Measurements from ENCODE around the gene LRRC4C.
"Not testable (repeated sequence)": the region's sequence is repeated elsewhere in the genome, so short reads cannot be mapped to it uniquely, and the experiment has no call there.

Gene LRRC4C

DNA sequence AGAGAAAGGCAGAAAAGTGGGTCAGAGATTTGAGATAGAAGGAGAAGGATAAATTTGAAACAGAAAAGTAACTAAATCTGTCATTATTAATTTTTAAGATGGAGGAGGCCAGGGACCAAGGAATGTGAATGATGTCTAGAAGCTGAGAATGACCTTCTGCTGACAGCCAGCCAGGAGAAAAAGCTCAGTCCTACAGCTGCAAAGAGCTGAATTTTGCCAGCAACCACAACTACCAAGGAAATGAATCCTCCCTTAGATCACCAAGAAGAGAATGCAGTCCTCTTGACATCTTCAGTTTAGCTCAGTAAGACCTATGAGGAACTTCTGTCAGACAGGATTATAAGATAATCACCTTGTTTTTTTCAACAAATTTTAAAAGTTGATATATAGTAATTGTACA lies 538.2 kb downstream of the LRRC4C start:
- no peak for ATAC-seq (ENCODE audit: insufficient read depth, low read depth)

DNA sequence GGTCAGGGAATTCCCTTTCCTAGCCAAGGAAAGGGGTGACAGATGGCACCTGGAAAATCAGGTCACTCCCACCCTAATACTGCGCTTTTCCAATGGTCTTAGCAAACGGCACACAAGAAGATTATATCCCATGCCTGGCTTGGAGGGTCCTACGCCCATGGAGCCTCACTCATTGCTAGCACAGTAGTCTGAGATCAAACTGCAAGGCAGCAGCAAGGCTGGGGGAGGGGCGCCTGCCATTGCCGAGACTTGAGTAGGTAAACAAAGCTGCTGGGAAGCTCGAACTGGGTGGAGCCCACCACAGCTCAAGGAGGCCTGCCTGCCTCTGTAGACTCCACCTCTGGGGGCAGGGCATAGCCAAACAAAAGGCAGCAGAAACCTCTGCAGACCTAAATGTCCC lies 548.7 kb downstream of the LRRC4C start:
- DNase-seq; H3K9ac ChIP-seq (ENCODE audit: low read depth, low read length); ATAC-seq (ENCODE audit: insufficient read depth, low read depth); H3K4me3 ChIP-seq (ENCODE audit: low read depth in 1 of 2, low read length in 2 of 2); H4K20me1 ChIP-seq (ENCODE audit: insufficient read depth, low read length); H3K36me3 ChIP-seq (ENCODE audit: insufficient read depth, low read length); H2AFZ ChIP-seq (ENCODE audit: low read depth, low read length); H3K9me3 ChIP-seq (ENCODE audit: insufficient read depth, low read length, severe bottlenecking); H3K4me1 ChIP-seq (ENCODE audit: insufficient read depth, low read length); H3K27ac ChIP-seq (ENCODE audit: low read length); H3K4me2 ChIP-seq (ENCODE audit: insufficient read depth, low read length); H3K27me3 ChIP-seq (ENCODE audit: insufficient read depth, low read length, poor library complexity); H3K79me2 ChIP-seq (ENCODE audit: insufficient read depth, low read length): not testable (repeated sequence)

More for the DNA sequence above, 538.2 kb downstream of the LRRC4C start:
- no peaks in the 10 kb centered on the region for H3K79me2 ChIP-seq (ENCODE audit: insufficient read depth, low read length)
- H3K4me1 ChIP-seq (ENCODE audit: insufficient read depth, low read length), result no peaks in the 10 kb centered on the region
- no peaks in the 10 kb centered on the region for H3K9me3 ChIP-seq (ENCODE audit: insufficient read depth, low read length, severe bottlenecking)
- no peak for TF ChIP-seq EZH2 (IDR thresholded peaks at IDR 0.05; ENCODE audit: borderline replicate concordance, low read depth, low read length, severe bottlenecking)
- H4K20me1 ChIP-seq (ENCODE audit: insufficient read depth, low read length), result no peaks in the 10 kb centered on the region
- no peak overlapping the region for H3K4me3 ChIP-seq (ENCODE audit: low read depth in 1 of 2, low read length in 2 of 2)
- H3K9ac ChIP-seq (ENCODE audit: low read depth, low read length), result no peak overlapping the region
- no peak overlapping the region for H2AFZ ChIP-seq (ENCODE audit: low read depth, low read length)
- H3K27me3 ChIP-seq (ENCODE audit: insufficient read depth, low read length, poor library complexity), result no peaks in the 10 kb centered on the region
- H3K27ac ChIP-seq (ENCODE audit: low read length), result no peak overlapping the region
- no peak for DNase-seq
- no peaks in the 10 kb centered on the region for H3K36me3 ChIP-seq (ENCODE audit: insufficient read depth, low read length)
- no peak overlapping the region for H3K4me2 ChIP-seq (ENCODE audit: insufficient read depth, low read length)

DNA sequence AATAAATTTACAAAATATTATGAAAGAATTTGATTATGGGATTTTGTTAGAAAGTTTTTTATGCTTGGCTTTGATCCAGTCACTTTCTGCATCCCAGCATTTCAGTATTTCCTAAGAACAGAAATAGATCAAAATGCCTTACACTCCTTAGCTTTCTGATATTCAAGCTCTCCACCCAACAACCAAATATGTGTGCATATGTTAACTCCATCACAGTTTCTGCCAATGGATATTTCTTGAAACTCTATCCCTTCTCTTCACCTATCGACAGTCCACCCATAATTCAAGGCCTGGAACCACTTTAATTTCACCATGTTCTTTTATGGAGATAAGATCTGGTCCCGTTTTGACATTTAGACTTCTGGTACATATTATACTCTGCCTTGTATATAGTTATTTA lies 565.0 kb downstream of the LRRC4C start:
- Histone ChIP-seq H3K27me3 (ENCODE audit: insufficient read depth, low read length, poor library complexity) (no peaks in the 10 kb centered on the region), H4K20me1 (ENCODE audit: insufficient read depth, low read length) (no peaks in the 10 kb centered on the region), H3K9ac (ENCODE audit: low read depth, low read length) (no peak overlapping the region), H3K4me3 (ENCODE audit: low read depth in 1 of 2, low read length in 2 of 2) (no peak overlapping the region), H2AFZ (ENCODE audit: low read depth, low read length) (no peak overlapping the region), H3K36me3 (ENCODE audit: insufficient read depth, low read length) (no peaks in the 10 kb centered on the region), H3K27ac (ENCODE audit: low read length) (no peak overlapping the region), H3K9me3 (ENCODE audit: insufficient read depth, low read length, severe bottlenecking) (no peaks in the 10 kb centered on the region), H3K79me2 (ENCODE audit: insufficient read depth, low read length) (no peaks in the 10 kb centered on the region), H3K4me2 (ENCODE audit: insufficient read depth, low read length) (no peak overlapping the region), H3K4me1 (ENCODE audit: insufficient read depth, low read length) (no peaks in the 10 kb centered on the region)
- TF ChIP-seq EZH2 (IDR thresholded peaks at IDR 0.05; ENCODE audit: borderline replicate concordance, low read depth, low read length, severe bottlenecking), result no peak
- TF ChIP-seq, protein P1, sequence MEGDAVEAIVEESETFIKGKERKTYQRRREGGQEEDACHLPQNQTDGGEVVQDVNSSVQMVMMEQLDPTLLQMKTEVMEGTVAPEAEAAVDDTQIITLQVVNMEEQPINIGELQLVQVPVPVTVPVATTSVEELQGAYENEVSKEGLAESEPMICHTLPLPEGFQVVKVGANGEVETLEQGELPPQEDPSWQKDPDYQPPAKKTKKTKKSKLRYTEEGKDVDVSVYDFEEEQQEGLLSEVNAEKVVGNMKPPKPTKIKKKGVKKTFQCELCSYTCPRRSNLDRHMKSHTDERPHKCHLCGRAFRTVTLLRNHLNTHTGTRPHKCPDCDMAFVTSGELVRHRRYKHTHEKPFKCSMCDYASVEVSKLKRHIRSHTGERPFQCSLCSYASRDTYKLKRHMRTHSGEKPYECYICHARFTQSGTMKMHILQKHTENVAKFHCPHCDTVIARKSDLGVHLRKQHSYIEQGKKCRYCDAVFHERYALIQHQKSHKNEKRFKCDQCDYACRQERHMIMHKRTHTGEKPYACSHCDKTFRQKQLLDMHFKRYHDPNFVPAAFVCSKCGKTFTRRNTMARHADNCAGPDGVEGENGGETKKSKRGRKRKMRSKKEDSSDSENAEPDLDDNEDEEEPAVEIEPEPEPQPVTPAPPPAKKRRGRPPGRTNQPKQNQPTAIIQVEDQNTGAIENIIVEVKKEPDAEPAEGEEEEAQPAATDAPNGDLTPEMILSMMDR (IDR thresholded peaks at IDR 0.05; ENCODE audit: borderline replicate concordance, extremely low read depth, low read length, poor library complexity, severe bottlenecking), result no peak
- DNase-seq (no peak), ATAC-seq (ENCODE audit: insufficient read depth, low read depth) (no peak)

DNA sequence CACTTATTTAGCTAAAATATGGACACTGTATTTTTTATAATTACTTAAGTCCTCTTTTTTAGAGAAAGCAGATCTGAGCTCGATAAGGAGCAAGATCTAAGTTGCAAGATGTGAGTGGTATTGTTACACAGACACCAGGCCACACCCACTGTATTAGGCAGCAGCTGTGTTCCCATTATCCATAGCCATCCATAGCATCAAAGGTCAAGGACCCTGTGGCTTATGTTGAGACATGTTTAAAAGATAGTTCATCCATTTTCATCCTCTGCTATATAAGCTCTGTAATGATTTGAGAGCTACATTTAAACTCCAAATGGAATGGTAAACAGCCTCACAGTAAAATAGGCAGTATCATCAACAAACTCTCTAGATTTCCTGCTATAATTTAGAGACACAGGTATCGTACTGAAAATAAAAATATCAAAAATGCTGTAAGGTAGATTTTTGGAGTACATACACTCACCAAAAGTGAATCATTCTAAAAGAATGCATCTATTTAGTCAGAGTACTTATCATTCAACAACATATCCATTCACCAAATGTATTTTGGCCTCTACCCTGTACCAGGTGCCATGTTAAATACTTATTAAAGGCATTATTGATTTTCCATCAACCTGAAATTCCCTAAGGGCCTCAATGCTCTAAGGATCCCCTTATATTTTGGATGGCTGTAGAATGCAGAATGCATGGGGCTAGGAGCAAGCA lies 574.0 kb downstream of the LRRC4C start:
- ATAC-seq (ENCODE audit: insufficient read depth, low read depth) (no peak), DNase-seq (no peak)
- no peak overlapping the region for H3K9ac ChIP-seq (ENCODE audit: low read depth, low read length)
- H3K4me2 ChIP-seq (ENCODE audit: insufficient read depth, low read length), result no peak overlapping the region
- no peak overlapping the region for H2AFZ ChIP-seq (ENCODE audit: low read depth, low read length)
- no peaks in the 10 kb centered on the region for H3K79me2 ChIP-seq (ENCODE audit: insufficient read depth, low read length)
- H3K4me3 ChIP-seq (ENCODE audit: low read depth in 1 of 2, low read length in 2 of 2), result no peak overlapping the region
- no peak overlapping the region for H3K27ac ChIP-seq (ENCODE audit: low read length)
- no peaks in the 10 kb centered on the region for H3K9me3 ChIP-seq (ENCODE audit: insufficient read depth, low read length, severe bottlenecking)
- H3K36me3 ChIP-seq (ENCODE audit: insufficient read depth, low read length), result no peaks in the 10 kb centered on the region
- TF ChIP-seq, protein P1 (IDR thresholded peaks at IDR 0.05; ENCODE audit: borderline replicate concordance, extremely low read depth, low read length, poor library complexity, severe bottlenecking), result no peak
- no peak for TF ChIP-seq EZH2 (IDR thresholded peaks at IDR 0.05; ENCODE audit: borderline replicate concordance, low read depth, low read length, severe bottlenecking)
- H4K20me1 ChIP-seq (ENCODE audit: insufficient read depth, low read length), result no peaks in the 10 kb centered on the region
- no peaks in the 10 kb centered on the region for H3K27me3 ChIP-seq (ENCODE audit: insufficient read depth, low read length, poor library complexity)
- H3K4me1 ChIP-seq (ENCODE audit: insufficient read depth, low read length), result no peaks in the 10 kb centered on the region
